HG03039 (cell line): ENCODE data around the gene GEMIN5.
"Not testable (repeated sequence)": the region's sequence is repeated elsewhere in the genome, so short reads cannot be mapped to it uniquely, and the experiment has no call there.

Experiments used
- ATAC-seq: cut with Tn5 transposase; IDR thresholded peaks from one replicate; pipeline ENCODE4 v1.9.1; 2021; ENCODE audit warnings: mild to moderate bottlenecking, moderate library complexity; ENCODE audit not compliant: unreplicated experiment

Gene GEMIN5

GRCh38 chr5:154940772-154941620 is 3.0 kb upstream of the GEMIN5 start, which contains the start of gene MRPL22:
Gene MRPL22, plus strand, starts transcription at chr5:154941073. Its CDS starts 38 bp downstream, at chr5:154941111.
- peak; percentile 54 for ATAC-seq

- no peak for ATAC-seq
Measured at GRCh38 chr5:154940375-154940771, 2.4 kb upstream of the GEMIN5 start.

DNA sequence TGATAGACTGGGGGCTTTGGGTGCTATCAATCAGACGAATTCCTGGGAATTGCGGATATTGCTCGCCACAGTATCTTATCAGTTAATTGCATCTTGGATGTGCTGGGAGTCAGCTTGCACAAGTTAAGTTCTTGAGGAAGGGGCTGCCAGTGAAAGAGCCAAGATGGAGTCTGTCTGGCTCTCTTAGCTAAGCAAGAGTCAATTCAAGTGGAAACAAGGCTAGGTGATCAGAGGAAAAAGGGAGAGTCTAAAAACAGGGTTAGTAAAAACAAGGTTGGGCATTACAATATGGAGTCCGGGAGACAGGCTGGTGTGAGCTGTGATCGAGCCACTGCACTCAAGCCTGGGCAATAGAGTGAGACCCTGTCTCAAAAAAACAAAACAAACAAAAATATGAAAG is 1.4 kb upstream of the GEMIN5 start:
- not testable (repeated sequence) for ATAC-seq

DNA sequence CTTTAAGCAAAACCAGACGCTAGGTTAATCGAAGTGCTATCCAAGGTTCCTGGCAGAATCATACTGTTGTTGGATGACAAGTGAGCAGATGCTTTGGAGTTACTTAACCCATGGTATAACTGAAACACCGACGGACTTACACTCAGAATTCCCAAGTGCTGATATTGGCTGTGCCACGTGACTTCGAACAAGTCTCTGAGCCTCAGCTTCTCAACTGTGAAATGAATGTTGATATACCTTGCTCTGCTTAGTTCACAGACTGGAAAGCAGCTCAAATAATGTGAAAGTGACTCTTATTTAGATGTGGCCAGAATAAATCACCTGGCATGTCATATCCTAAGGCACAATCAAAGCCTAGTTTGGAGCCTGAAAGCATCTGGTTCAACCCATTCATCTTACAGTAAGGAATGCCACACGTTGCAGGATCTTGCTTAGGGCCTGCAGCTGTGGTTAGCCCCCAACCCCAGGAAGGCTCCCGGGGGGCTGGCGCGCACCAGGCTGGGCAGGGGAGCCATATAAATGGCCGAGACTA is 759 bp downstream of the GEMIN5 start:
- ATAC-seq, result no peak

DNA sequence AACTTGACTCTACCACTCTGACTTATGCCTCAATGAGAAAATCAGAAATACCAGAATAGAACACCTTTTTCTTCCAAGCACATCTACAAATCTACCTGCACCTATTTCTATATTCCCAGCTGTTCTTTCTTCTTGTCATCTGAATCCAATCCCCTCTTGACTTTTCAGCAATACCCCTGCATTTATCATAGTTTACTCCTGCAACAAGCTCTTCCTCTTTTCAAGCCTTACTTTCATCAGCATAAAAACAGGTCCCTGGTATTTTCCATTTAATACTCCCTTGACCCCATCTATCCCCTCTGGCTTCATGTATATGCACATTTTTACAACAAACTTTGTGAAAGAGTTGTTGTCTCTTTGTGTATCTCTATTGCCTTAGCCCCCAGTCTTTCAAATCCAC is 3.1 kb downstream of the GEMIN5 start:
- no peak for ATAC-seq

- ATAC-seq, result no peak
Measured at GRCh38 chr5:154933537-154933936, 4.5 kb downstream of the GEMIN5 start.

DNA sequence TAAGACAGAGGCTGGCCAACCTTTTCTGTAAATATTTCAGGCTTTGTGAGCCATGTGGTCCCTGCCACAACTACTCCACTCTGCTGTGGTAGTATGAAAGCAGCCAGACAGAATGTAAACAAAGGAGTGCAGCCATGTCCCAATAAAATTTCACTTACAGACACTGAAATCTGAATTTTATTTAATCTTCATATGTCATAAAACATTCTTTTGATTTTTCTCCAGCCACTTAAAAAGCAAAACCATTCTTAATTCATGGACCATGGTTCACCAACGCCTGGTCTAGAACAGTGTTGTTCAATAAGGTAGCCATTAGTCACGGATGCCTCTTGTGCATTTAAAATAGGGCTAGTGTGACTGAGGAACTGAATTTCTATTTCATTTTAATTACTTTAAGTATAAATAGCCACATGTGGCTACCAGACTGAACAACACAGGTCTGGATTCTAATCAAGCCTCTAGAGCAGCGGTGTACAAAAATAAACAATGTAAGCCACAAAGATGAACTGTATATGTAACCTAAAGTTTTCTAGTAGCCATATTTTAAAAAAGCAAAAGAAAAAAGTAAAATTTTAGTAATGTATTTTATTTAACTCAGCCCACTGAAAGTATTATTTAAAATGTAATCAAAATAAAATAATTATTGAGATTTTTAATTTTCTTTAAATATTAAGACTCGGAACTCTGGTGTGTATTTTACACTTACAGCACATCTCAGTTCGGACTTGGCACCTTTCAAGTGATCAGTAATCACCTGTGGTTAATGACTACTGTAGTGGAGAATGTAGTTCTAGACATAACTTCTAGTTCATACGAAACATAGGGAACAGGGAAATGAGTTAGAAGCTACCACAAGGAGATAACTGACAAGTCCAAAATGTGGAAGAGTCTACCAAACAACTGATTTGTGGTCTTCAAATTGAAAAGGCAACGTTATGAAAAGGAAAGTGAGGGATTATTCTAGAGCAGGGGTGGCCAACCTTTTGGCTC is 14.3 kb downstream of the GEMIN5 start:
- no peak for ATAC-seq

- no peak for ATAC-seq
Measured at GRCh38 chr5:154917757-154918156, 20.3 kb downstream of the GEMIN5 start.

DNA sequence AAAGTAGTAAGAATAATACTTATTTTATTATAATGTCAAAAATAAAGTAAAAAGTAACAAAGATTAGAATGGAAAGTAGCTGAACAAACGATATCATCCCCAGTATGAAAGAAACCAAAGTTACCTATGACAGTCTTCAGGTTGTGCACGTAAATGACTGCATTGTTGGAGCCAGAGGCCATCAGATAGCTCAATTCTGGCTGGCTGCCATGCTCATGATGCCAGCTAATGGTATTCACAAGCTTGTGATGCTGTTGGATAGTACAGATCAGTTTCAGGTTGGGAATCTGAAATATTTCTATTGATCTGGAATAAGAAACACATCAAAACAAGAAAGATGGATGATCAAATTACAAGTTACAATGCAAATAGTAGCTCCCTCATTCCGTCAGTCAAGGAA is 21.1 kb downstream of the GEMIN5 start:
- no peak for ATAC-seq

DNA sequence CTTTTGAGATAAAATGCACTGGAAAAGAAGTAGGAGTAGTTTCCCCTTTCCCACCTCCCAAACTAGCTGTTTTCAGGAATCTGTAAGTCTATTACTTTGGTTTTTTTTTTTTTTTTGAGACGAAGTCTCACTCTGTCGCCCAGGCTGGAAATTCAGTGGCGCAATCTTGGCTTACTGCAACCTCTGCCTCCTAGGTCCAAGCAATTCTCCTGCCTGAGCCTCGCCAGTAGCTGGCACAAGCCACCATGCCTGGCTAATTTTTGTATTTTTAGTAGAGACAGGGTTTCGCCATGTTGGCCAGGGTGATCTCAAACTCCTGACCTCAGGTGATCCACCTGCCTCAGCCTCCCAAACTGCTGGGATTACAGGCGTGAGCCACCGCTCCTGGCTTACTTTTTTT is 32.4 kb downstream of the GEMIN5 start:
- ATAC-seq, result not testable (repeated sequence)

DNA sequence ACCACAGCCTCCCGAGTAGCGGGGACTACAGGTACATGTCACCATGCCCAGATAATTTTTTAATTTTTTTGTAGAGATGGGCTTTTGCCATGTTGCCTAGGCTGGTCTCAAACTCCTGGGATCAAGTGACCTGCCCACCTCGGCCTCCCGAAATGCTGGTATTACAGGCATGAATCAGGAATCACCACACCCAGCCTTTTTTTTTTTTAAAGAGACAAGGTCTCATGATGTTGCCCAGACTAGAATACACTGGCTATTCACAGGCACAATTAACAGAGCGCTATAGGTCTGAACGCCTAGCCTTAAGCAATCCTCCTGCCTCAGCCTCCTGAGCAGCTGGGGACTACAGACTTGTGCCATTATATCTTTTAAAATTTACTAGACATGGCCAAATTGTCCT is 36.1 kb downstream of the GEMIN5 start:
- no peak for ATAC-seq

- ATAC-seq, result no peak
Measured at GRCh38 chr5:154901276-154901675, 36.7 kb downstream of the GEMIN5 start.

DNA sequence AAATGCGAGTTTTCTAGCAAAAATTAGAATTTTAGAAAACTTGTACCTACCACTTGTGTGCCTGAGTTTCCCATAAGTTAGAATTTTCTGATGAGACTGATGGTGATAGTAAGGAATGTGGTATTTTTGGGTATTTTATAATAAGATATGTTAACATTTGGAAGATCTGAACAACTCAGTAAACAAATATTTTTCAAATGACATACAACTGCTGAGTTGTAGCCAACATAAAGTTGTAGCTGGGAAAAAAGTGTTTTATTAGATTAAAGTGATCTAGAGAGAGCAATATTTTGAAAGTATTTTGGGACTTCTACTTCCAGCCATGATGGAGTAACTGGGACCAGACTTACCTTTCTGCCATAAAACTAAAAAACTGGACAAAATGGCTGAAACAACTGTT is 37.9 kb downstream of the GEMIN5 start:
- ATAC-seq, result no peak

GRCh38 chr5:154899151-154899816 is 38.7 kb downstream of the GEMIN5 start:
- no peak for ATAC-seq

DNA sequence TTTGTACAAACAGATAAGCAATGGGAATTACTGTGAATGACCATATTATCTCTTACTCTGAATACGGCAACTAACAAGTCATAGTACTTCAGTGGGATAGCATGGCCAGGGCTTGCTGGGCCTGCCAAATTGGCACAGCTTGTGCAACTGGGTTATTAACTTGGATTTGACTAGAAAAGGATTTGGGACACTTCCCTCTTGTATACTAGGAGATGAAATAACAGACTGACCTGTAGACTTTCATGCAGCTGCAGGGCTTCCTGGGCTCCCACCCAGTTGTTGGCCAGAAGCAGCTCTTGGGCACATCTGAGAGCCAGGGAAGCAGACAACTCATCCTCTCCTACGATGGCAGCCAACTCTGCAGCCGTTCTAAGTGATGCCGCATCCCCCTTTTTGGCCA is 39.8 kb downstream of the GEMIN5 start:
- ATAC-seq, result no peak

DNA sequence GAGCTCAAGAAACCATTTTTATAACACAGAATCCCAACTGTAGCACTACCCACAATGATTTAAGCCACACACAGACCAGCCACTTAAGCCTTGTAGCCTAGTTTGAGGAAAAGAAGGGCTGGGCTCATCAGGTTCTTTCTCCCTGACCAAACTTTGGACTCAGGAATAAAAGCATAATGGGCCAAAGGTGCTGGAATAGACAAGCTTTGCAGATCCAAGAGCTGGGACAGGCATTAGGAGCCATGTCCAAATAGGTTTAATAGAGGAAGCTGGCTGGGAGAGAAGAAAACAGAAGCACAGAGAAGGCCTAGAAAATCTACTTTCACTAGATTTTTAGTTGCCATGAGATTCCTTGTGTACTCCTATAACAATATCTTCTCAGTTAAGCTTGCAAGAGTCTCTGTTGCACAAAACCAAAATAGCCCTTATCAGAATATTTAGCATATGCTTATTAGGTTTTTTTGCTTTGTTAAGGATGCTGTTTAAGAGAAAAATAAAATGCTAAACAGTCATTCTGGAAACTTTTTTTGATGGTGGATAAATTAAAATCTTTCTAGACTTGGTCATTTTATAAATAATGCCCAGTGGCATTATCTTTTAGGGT is 41.3 kb downstream of the GEMIN5 start:
- no peak for ATAC-seq

DNA sequence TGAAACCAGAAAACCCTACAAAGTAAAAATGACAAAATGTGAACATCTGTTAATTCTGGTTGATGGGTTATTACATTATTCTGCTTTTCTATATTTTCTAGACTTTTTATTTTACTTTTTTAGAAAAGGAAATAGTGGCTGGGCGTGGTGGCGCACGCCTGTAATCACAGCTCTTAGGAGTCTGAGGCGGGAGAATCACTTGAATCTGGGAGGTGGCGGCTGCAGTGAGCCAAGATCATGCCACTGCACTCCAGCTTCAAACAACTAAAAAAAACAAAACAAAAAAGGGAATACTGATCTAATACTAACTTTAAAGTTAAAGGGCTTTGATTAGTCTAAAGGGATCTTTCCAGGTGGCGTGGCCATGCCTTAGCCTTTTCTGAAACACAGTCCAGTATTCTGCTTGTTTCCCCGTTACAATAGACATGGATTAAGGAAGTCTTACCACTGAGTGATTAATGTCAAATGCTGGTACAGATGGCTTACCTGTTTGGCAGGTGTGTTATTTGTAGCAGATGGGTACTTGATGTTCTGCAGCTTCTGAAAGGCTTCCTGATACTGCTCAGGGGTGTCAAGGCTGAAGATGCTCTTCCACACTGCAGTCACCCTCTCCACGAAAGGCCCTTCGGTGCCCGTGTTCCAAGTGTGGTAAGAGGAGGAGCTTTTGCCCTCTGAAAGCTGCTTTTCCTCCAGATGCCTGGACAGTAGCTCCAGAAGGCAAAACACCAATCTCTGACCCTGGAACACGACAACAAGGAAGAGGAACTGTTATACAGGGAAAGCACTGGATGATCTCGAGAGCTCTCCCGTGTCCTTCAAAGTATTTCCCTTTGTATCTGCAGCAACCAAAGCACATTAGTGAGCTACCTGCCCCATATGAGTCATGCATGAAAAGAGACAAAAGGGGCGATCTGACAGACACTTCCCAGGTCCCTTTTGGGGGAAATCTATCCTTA is 42.1 kb downstream of the GEMIN5 start:
- no peak for ATAC-seq

DNA sequence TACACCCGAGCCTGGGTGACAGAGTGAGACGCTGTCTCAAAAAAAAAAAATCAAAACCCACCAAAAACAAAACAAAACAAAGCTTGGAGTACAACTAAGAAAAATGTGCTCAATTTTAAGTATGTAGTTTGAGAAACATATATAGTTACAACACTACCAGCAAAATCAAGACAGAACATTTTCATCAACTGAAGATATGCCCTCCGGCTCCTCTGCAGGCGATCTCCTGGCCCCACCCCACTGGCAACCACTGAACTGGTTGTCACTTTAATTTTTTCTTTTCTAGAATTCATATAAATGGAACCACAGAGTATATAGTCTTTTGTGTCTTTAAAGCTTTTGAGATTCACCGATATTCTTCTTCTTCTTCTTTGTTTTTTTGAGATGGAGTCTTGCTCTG is 44.6 kb downstream of the GEMIN5 start:
- ATAC-seq, result no peak

DNA sequence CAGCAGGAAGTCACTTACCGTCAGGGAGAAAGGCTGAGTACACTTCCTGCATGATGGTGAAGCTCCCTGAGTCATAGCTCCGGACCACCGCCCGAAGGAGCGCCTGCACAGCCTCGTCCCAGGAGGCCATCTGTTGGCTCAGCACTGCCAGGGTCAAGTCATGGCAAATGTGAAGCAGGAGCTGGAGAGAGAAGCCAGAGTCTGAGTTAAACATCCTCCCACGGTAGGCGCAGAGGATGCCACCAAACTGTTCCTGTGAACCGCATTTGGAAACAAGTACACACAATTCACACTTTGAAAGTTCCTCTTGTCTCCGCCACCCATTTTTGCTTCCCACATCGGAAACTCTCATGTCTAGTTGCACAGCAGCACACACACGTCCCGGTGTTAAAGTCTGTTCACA is 45.6 kb downstream of the GEMIN5 start:
- ATAC-seq, result no peak
